HG03159 (cell line): ENCODE data around the gene FARP1.
"Not testable (repeated sequence)": the region's sequence is repeated elsewhere in the genome, so short reads cannot be mapped to it uniquely, and the experiment has no call there.

ENCODE experiments used
- ATAC-seq: cut with Tn5 transposase; IDR thresholded peaks from one replicate; pipeline ENCODE4 v1.9.1; 2021; ENCODE audit warnings: mild to moderate bottlenecking, moderate library complexity; ENCODE audit not compliant: unreplicated experiment

Gene FARP1

GRCh38 chr13:98350746-98351330 is 207.9 kb downstream of the FARP1 start:
- ATAC-seq = no peak

GRCh38 chr13:98351636-98352035 is 208.7 kb downstream of the FARP1 start:
- ATAC-seq = no peak

GRCh38 chr13:98352226-98352625 is 209.3 kb downstream of the FARP1 start:
- no peak for ATAC-seq

- no peak for ATAC-seq
Measured at GRCh38 chr13:98353750-98354149, 210.9 kb downstream of the FARP1 start.

GRCh38 chr13:98358937-98359336 is 216.0 kb downstream of the FARP1 start:
- ATAC-seq = no peak

GRCh38 chr13:98360545-98360944 is 217.7 kb downstream of the FARP1 start:
- no peak for ATAC-seq

GRCh38 chr13:98363326-98363725 is 220.4 kb downstream of the FARP1 start:
- no peak for ATAC-seq

GRCh38 chr13:98364179-98364578 is 221.3 kb downstream of the FARP1 start:
- ATAC-seq = no peak

GRCh38 chr13:98364647-98365046 is 221.8 kb downstream of the FARP1 start:
- ATAC-seq = no peak

GRCh38 chr13:98365302-98365701 is 222.4 kb downstream of the FARP1 start:
- no peak for ATAC-seq

GRCh38 chr13:98366010-98366409 is 223.1 kb downstream of the FARP1 start:
- no peak for ATAC-seq

GRCh38 chr13:98366443-98366842 is 223.5 kb downstream of the FARP1 start:
- no peak for ATAC-seq

GRCh38 chr13:98366959-98367358 is 224.1 kb downstream of the FARP1 start:
- no peak for ATAC-seq

- no peak for ATAC-seq
Measured at GRCh38 chr13:98368019-98368418, 225.1 kb downstream of the FARP1 start.

- not testable (repeated sequence) for ATAC-seq
Measured at GRCh38 chr13:98369520-98369919, 226.6 kb downstream of the FARP1 start.

- ATAC-seq = no peak
Measured at GRCh38 chr13:98370261-98370660, 227.4 kb downstream of the FARP1 start.

- no peak for ATAC-seq
Measured at GRCh38 chr13:98370806-98371515, 228.1 kb downstream of the FARP1 start.

- ATAC-seq = no peak
Measured at GRCh38 chr13:98371516-98372023, 228.7 kb downstream of the FARP1 start.

GRCh38 chr13:98372876-98373275 is 230.0 kb downstream of the FARP1 start:
- ATAC-seq = no peak

- ATAC-seq = no peak
Measured at GRCh38 chr13:98374750-98375149, 231.9 kb downstream of the FARP1 start.

GRCh38 chr13:98377635-98378378 is 234.9 kb downstream of the FARP1 start:
- ATAC-seq = no peak

- ATAC-seq = no peak
Measured at GRCh38 chr13:98384739-98385138, 241.8 kb downstream of the FARP1 start.
